HG02763 (cell line): Measurements from ENCODE around the gene AP5S1.

ENCODE experiments used
- ATAC-seq: cut with Tn5 transposase; IDR thresholded peaks from one replicate; pipeline ENCODE4 v1.9.1; 2021; ENCODE audit warnings: mild to moderate bottlenecking, moderate library complexity; ENCODE audit not compliant: unreplicated experiment

Gene AP5S1, protein sequence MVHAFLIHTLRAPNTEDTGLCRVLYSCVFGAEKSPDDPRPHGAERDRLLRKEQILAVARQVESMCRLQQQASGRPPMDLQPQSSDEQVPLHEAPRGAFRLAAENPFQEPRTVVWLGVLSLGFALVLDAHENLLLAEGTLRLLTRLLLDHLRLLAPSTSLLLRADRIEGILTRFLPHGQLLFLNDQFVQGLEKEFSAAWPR

DNA sequence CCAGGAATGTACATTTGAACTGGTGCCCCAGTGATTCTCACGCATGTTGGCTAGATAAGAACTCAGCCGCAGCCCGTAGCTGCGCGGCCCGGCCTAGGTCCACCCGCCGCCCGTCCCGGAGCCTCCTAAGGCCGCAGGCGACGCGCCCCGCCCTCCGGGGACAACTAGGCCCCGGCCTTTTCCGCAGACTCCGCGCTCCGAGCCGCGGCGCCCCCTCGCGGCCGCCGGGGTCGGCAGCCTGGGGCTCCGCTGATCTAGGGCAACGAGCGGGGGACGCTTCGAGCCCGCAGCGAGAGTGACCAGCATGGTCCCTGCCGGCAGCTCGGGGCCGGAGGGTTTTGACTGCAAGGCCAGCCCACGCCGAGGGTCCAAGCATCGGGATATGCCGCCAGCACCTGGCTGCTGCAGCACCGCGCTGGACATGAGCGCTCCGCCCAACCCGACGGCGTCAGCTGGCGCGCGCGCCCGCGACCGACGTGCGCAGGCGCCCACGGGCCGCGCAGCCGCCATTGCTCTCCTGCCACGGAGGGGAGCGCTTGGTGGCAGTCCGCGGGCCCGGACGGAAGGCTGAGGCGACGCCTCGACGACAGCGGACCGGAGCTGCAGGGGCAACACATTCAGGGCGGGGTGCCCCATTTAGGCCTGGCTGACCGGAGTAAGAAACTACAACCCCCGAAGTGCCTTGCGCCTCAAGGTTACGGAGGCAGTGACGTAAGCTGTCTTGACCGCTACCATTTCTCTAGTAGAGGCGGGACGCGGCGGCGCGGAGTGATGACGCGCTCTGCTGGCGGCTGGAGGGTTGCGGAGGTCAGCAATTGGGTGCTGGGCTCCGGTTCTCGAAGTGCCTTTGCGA is at the start of gene AP5S1:
TSS of gene AP5S1 (plus strand) at position 500 of the 853 bp plus-strand sequence. CDS start 1,571 bp downstream, outside the sequence.
- ATAC-seq = peak; percentile 85

DNA sequence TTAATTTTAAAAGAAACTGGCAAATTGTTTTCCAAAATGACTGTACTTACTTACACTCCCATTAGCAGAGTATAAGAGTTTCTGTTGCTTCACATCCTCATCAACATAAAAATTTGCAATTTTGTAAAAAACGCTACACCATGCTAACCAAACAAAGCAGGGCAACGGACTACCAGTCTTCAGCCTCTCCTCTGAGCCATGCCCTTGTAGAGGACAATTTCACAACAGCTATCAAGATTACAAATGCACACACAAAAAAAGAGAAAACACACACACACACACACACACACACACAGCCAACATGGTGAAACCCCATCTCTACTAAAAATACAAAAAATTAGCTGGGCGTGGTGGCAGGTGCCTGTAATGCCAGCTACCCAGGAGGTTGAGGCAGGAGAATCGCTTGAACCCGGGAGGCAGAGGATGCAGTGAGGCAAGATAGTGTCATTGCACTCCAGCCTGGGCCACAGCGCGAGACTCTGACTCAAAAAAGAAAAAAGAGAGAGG is 48.7 kb upstream of the AP5S1 start:
- no peak for ATAC-seq

DNA sequence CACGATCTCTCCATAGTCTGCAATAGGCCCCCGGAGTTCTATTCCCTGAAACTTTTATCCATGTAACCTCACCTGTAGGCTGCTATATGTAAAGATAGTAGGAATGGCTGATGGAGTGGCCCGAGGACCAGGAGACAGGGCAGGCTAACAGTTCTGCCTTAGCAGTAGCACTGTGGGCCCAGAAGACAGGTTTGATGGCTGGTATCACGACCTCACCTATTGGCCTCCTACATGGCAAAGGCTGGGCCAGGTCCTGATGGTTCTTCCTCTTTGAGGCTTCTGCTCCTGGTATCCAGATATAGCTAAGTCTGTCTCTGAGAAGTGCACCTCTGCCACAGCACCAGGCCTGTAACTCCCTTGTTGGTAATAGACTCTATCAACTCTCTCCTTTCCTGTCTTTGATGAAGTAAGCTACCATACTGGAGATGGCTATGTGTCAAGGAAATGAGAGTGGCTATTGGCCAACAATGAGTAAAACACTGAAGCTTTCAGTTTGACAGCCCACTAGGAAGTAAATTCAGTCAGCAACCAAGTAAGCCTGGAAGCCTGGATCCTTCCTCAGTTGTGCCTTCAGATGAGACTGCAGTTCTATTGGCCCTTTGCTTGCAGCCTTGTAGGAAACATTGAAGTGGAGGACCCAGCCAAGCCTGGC is 44.8 kb upstream of the AP5S1 start:
- ATAC-seq = no peak

DNA sequence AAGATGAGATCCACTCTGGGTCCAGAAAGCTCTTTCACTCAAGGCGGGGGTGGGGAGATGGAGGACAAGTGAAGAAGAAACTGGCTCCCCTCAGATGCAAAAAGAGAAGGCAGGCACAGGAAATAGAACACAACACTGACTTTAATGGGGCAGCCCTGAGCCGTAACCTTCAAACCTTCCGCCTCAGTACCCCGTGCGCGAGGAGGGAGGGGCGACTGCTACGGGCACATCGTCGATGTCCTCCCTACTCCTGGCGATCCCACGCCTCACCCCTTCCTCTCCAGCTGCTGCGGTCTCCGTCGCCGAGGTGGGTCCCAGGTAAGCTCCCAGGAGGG is 43.0 kb upstream of the AP5S1 start:
- no peak for ATAC-seq

DNA sequence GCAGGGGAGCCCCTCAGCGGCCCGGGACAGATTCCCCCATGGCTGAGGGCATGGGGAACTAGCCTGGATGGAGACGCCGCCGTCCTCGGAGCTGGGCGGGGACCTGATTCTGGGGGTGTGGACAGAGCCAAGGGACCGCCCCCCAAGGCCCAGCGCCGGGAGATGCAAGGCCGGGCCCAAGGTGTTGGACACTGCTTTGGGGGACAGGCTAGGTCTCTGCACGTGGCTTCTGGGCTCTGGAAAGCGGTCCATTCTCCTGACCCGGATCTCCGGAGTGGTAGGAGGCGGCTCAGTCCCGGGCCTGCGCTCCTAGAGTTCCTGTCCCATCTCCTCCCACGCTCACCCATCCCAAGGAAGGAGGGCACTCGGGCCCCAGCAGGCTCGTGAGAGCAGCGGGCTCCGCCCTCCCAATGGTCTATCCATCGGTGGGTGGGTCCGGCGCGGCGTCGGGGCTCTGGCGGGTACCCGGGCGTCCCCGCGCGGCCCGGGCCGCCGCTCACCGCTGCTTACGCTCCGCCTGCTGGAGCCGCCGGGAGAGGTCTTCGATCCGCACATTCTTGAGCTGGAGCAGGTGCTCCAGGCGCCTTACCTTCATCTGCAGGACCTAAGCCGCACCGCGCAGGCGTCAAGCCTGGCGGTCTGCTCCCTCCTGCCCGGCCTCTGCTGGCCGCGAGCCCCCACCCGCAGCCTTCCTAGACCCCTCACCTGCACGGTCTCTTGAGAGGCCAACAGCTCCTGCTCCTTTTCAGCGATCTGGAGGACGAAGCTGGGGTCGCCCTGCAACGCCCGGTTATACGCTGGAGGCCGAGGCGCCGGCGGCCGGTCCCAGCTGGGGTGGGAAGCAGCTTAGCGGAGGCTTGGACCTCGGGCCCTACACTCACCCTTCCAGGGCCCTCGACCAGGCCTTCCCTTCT is 42.4 kb upstream of the AP5S1 start:
- ATAC-seq = no peak

DNA sequence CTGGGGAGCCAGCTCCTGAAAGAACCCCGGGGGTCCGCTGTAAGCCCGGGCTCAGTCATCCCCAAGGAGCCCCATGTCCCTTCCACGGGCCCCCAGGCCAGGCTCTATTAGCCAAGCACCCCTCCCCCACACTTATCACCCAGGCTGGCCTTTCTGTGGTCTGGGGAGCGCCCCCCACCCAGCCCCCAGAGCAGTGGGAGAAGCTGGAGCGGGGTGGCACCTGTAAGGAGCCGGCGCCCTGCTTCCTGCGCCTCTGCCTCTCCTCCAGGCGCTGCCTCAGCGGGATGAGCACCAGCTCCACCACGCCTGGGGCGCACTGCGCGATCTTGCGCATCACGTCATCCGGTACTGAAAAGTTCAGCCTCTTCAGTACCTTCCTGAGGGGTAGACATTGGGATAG is 41.4 kb upstream of the AP5S1 start:
- ATAC-seq = no peak

DNA sequence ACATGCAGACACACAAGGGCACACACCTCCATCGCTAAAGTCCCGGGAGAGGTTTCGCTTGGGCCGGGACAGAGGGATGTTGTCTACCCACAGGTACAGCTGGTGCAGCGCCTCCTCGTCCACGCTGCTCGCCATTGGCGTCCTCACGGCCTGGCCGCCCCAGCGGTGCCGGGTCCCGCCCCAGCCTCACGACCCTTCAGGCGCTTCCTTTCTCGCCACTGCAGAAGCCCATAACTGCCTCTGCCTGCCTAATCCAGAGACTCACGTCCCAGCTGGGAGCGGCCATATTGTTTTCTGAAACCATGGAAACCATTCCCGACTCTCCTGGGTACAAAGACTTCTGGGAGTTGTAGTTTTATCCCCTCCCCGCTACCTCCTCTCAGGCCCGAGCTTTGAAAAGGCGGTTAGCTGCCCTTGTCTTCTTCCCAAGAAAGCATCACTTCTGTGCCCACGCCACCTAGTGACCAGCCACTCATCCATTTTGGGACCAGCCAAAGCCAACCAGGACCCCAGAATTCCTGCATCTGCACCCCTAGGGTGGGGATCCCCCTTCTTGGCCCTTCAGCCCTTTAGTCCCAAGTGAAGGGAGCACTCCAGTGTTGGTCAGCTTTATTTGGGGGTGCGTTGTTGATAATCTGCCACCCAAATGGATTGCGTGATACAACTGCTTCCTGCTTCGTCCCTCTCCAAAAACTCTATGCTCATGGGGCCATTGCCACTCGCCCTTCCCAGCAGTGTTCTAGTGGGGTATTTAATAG is 39.0 kb upstream of the AP5S1 start, which contains the start of gene SPEF1:
TSS of gene SPEF1 (minus strand) at position 296 of the 758 bp plus-strand sequence. CDS start at position 135, 161 bp downstream.
- ATAC-seq = no peak

DNA sequence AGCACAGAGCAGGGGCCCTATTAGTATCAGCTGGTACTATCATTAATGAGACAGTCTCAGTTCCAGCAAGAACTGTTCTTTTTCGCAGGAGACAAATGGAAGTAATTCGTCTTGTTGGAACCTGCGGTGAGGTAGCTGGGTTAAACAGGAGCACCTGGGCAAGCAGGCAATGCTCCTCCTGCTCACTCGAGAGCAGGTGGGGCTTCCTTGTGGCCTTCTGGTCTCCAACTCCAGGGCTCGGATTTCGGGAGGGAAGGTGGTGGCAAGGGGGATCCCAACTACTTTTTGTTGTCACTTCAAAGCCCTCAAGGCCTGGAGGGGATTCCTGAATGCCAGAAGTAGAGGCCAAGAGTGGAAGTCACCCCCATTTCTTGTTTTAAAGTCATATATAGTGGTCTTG is 37.8 kb upstream of the AP5S1 start:
- ATAC-seq = no peak

DNA sequence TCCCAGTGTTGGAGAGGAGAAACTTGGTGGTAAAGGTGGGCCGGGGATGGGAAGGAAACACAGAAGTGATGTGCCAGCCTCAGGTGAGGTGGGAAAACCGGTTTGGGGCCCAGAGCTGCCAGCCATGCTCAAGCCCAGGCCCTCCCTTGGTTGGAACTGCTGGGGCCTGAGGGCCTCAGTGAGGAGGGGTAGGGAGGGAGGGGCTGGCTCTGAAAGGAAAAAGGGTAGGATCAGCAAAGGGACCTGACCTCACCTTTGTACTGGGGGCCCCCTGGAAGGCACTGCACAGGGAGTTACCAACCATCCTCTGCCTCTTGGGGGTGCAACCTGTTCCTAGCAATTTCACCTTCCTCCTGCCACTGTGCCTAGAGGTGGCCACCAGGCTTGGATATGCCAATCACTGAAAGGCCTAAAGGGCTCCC is 37.3 kb upstream of the AP5S1 start:
- ATAC-seq = no peak

DNA sequence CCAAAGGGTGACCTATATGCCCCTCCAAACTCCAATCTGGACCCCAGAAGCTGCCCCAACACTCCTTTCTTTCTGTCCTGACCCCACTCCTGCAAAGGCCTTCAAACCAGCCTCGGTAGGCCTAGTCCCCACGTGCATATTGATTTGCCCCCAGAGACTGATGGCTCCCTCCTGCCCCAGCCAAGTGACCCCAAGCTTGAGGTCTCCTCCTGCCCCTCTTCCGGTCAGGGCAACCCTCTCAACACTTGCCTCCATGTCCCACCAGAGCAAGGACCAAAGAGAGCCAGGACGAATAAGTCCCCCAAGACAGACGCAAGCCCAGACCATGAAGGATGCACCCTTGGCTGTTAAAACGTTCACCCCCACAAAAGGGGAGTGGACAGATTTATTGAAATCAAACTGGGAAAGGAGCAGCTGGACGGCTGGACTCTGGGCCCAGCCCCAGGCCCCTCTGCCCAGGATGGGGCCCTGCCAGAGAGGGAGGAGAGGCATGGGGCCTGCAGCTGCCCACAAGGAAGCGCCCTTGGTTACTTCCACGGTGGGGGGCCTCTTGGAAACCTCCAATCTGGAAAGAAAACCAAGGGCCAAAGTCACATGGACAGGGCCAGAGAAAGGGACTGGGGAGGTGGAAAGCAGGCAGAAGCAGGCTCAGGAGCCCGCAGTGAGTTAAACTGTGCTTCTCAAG is 36.7 kb upstream of the AP5S1 start:
- ATAC-seq = no peak

DNA sequence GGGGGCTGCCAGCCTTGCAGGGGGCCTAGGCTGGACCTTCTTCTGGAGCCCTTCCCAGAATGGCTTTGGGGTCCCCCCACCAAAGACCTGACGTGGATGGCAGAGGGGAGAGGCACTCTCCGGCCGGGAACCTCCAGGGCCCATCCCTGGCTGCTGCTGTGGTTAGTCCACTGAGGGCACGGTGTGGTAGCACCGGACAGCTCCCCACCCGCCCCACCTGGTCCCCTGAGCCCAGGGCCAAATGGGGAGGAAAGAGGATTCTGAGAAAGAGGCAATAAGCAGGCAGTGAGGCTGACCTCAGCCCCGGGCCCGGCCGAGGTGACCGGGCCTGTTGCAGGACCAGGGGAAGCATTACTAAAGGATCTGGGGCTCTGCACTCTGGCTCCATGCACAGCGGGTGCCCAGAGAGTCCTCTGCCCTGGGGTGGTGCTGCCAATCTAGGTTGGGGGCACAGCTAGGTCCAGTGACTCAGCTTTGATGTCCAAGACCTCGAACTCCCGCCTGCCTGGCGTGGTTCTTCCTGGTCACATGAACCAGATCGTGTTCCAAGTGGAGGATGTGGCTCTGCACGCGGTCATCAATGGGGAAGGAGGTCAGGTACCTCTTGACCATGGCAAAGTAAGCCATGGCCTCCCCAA is 36.0 kb upstream of the AP5S1 start:
- ATAC-seq = no peak

DNA sequence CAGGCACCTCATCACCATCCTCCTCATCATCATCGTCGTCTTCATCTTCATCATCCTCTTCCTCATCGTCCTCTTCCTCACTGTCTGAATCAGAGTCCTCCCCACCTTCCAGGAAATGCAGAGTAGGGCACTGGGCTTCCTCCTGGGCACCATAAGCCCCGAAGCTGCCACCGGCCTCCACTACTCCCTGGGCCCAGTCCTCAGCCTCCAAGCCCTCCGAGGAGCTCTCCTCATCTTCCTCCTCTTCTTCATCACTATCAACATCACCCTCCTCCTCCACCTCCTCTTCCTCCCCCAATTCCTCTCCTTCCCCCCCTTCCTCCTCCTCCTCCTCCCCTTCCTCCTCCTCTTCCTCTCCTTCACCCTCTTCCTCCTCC is 35.5 kb upstream of the AP5S1 start:
- ATAC-seq = no peak

DNA sequence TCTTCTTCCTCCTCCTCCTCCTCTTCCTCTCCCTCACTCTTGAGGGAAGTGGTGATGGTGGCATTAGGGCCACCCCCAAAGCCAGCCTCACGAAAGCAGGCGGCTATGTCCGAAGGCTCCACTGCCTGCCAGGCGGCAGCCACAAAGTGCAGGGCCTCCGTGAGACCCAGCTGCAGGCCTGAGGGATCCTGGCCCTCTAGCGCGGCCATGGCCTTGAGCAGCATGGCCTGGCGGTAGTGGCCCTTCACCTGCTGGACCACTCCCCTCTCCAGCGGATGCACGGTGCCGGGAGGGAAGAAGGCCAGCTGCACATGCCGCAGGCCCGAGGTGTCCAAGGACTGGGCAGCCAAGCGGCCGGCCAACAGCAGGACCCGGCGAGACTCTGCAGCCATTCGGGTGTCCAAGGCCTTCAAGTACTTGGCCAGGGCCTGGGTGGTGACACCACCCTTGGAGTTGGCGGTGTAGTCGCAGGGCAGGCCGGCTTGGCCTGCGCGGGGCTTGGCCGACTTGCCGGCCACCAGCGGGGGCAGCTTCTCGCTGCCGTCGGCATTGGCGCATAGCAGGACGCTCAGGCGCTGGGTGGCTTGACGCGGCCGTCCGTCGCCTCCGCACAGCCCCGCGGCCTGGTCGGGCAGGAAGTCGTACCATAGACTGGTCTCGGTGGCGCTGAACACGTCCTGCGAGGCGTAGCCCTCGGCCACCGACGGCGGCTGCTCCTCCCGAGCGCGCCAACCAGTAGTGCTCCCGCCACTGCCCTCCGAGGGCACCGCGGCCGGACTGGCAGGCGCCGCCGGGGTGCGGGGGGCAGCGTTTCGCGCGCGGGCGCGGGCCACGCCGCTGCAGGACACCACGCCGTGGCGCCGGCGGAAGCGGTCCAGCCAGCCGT is 34.9 kb upstream of the AP5S1 start:
- ATAC-seq = no peak

DNA sequence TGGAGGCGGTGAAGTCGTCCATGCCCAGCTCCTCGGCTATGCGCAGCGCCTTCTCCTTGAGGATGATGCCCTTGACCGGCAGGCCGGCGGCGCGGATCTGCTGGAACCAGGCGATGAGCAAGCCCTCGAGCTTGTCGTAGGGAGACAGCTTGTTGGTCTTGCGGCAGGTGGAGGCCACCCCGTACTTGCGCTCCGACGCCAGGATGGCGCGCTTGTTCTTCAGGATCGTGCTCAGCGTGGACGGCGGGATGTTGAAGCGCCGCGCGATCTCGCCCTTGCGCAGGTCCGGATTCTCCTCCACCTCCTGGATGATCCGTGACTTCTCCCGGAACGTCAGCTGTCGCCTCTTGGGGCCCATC is 34.2 kb upstream of the AP5S1 start:
- ATAC-seq = peak; percentile 3

DNA sequence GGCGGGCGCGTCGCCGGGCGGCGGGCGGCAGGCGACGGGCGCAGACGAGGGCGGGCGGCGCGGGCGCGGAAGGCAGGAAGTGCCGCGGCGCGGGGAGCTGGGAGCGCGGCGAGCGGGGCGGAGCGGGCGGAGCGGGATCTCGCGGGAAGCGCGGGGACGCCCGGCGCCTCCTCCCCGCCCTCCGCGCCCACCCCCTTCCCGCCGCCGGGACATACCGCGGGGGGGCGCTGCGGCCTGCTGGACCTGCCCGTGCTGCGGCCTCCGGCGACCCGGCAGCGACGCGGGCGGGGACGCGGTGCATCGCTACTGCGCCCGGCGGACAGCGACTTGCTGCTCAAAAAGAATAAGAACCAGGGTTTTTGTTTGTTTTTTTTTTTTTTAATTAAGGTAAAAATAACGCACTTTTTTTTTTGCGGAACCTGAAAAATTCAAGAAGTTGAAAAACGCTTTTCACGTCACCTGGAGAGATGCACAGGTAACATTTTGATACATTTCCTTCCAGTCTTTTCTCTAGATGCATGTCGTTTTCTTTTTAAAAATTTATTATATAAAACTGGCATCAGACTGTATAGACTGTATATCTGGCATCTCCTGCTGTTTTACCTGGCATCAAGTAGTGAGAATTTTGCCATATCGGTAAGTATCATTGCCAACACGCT is 33.6 kb upstream of the AP5S1 start, which contains the start of gene CENPB:
TSS of gene CENPB (minus strand) at position 76 of the 659 bp plus-strand sequence. CDS start 257 bp downstream, outside the sequence.
- peak; percentile 82 for ATAC-seq

DNA sequence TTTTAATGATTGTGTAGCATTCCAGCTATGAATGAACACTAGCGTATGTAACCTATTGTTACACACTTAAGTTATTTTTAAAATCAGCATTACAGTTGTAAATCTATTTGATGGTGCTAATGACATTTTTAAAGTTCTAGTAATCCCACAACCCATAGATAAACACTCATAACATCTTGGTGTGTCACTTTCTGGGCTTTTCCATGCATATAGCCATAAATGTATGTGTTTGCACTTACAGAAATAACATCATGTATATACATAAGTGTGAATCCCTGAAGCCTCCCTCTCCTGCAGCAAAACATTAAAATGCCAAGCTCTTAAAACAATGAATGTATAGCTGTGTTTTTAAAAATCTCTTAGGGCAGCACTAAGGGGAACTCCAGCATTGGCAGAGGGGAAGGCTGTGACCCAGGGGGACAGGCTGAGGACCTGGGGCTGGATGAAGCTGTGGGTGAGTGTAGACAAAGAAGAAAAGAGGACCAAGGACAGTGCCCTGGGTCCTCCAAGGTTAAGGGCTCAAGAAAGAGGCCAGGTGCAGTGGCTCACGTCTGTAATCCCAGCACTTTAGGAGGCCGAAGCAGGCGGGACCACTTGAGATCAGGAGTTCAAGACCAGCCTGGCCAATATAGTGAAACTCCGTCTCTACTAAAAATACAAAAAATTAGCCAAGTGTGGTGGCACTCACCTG is 32.9 kb upstream of the AP5S1 start:
- ATAC-seq = no peak

DNA sequence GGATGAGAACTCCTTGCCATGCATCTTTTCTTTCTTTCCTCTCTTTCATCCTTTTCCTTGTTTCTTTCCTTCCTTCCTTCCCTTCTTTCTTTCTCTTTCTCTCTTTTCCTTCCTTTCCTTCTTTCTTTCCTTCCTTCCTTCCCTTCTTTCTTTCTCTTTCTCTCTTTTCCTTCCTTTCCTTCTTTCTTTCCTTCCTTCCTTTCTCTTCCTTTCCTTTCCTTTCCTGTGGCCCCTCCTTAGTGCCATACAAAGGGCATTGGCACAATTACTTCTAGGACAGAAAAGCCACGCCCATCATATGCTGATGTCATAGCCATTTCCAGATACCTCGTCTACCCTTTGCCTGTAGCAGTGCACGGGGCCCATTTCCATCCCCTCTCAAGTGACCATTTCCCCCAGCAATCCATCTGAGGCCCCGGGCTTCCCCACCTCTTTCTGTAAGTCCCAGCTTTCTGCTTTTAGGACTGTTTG is 31.6 kb upstream of the AP5S1 start:
- no peak for ATAC-seq
